Activated naive CD8-positive, alpha-beta T cell treated with anti-CD3 and anti-CD28 coated beads, Interleukin-2, amount 50 U/mL, for 24 hours (primary cell): ENCODE measurements around the gene PRAMEF17.
A peak's percentile ranks its signal among the peaks of the same experiment; 100 is the strongest.
"Not testable (repeated sequence)": the region's sequence is repeated elsewhere in the genome, so short reads cannot be mapped to it uniquely, and the experiment has no call there.

Experiments
- ATAC-seq: fragments of 150-1000 bp; cut with Tn5 transposase; one replicate; pipeline ENCODE4 v1.10.0; 2021
- DNase-seq: peaks from one replicate; pipeline ENCODE4 v3.0.0; 2021
- H3K27ac Mint-ChIP-seq: one replicate; pipeline ENCODE4 v1.8.0; 2021; ENCODE audit warnings: mild to moderate bottlenecking, mixed read lengths
- H3K27me3 Mint-ChIP-seq: one replicate; pipeline ENCODE4 v1.8.0; 2021; ENCODE audit warnings: mixed read lengths
- H3K36me3 Mint-ChIP-seq: one replicate; pipeline ENCODE4 v1.8.0; 2021; ENCODE audit warnings: low read depth, mixed read lengths
- H3K4me1 Mint-ChIP-seq: one replicate; pipeline ENCODE4 v1.8.0; 2021; ENCODE audit warnings: mixed read lengths
- H3K4me3 Mint-ChIP-seq: one replicate; pipeline ENCODE4 v1.8.0; 2021; ENCODE audit warnings: mild to moderate bottlenecking, moderate library complexity, mixed read lengths
- H3K9me3 Mint-ChIP-seq: one replicate; pipeline ENCODE4 v1.8.0; 2021; ENCODE audit warnings: mixed read lengths

The PRAMEF17 gene

DNA sequence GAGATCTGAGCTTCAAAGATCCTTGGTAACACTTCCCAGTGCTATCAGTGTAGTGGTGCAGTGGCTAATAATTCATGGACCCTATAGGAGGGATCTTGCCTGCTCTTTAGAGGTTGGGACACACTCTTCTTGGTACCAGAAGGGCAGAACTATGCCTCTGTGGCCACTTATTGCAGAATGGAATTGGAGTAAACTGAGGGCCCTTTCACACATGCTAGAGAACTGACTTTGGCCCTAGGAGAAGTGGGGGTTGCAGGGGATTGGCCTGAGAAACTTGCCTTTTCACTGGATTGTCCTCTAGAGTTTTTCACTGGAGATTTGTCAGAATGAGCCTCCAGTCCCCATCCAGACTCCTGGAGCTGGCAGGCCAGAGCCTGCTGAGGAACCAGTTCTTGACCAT lies at the start of gene PRAMEF17:
Gene PRAMEF17, plus strand, starts transcription at position 301 of the 400 bp plus-strand sequence. Its CDS starts 26 bp downstream, at position 327.
- not testable (repeated sequence) for DNase-seq, H3K9me3 Mint-ChIP-seq, ATAC-seq, H3K4me3 Mint-ChIP-seq, H3K4me1 Mint-ChIP-seq, H3K27ac Mint-ChIP-seq, H3K27me3 Mint-ChIP-seq, H3K36me3 Mint-ChIP-seq

GRCh38 chr1:13342496-13342895 lies 46.9 kb upstream of the PRAMEF17 start:
- H3K4me3 Mint-ChIP-seq: not testable (repeated sequence)

DNA sequence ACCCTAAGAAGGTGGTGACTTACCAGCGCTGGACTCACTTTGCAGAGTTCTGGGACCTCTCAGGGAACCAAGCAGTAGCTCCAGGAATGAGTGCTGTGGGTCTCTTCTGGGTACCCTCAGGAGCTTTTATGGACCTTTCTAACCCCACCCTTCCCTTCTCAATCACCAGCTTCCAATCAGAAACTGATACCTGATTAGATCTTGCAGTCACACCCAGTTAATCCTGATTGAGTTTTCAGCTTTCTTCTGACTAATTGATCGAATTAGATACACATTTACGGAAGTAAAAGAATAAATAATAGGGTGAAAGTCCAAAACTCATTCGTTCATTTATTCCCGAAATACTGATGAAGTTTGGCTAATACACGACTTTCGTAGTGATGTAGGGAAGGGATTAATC lies 42.4 kb upstream of the PRAMEF17 start, which contains the start of gene PRAMEF14:
Gene PRAMEF14, minus strand, starts transcription at position 101 of the 400 bp plus-strand sequence. CDS start 1,820 bp downstream, outside the sequence.
- H3K9me3 Mint-ChIP-seq, H3K4me1 Mint-ChIP-seq, DNase-seq, H3K27ac Mint-ChIP-seq, H3K4me3 Mint-ChIP-seq, H3K36me3 Mint-ChIP-seq, H3K27me3 Mint-ChIP-seq, ATAC-seq: not testable (repeated sequence)

More at GRCh38 chr1:13342496-13342895, 46.9 kb upstream of the PRAMEF17 start:
- not testable (repeated sequence) for H3K9me3 Mint-ChIP-seq, H3K4me1 Mint-ChIP-seq, H3K36me3 Mint-ChIP-seq, H3K27me3 Mint-ChIP-seq, ATAC-seq, DNase-seq, H3K27ac Mint-ChIP-seq

DNA sequence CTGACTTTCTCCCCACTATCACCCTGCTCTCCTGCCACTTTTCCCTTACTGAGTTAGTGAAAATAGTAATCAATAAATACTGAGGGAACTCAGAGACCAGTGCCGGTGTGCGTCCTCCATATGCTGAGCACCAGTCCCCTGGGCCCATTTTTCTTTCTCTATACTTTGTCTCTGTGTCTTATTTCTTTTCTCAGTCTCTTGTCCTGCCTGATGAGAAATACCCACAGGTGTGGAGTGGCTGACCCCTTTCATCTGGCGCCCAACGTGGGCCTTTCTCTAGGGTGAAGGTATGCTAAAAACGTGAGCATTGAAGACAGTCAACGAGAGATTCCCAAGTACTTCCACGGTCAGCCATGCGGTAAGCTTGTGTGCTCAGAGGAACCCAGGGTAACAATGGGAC lies 36.0 kb upstream of the PRAMEF17 start:
- not testable (repeated sequence) for H3K4me1 Mint-ChIP-seq, ATAC-seq, H3K9me3 Mint-ChIP-seq, H3K27ac Mint-ChIP-seq, H3K27me3 Mint-ChIP-seq, H3K36me3 Mint-ChIP-seq, H3K4me3 Mint-ChIP-seq
- peak; percentile 13 for DNase-seq

- H3K4me3 Mint-ChIP-seq, H3K9me3 Mint-ChIP-seq, H3K36me3 Mint-ChIP-seq, DNase-seq, H3K27ac Mint-ChIP-seq, H3K27me3 Mint-ChIP-seq, ATAC-seq, H3K4me1 Mint-ChIP-seq: not testable (repeated sequence)
Observed at GRCh38 chr1:13354475-13354874, 35.0 kb upstream of the PRAMEF17 start.

DNA sequence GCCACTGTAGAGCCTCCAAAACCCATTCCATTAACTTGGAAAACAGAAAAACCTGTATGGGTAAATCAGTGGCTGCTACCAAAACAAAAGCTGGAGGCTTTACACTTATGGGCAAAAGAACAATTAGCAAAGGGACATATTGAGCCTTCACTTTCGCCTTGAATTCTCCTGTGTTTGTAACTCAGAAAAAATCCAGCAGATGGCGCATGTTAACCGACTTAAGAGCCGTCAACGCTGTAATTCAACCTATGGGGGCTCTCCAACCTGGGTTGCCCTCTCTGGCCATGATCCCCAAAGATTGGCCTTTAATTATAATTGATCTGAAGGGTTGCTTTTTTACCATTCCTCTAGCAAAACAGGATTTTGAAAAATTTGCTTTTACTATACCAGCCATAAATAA lies 32.7 kb upstream of the PRAMEF17 start:
- H3K4me3 Mint-ChIP-seq: not testable (repeated sequence)

GRCh38 chr1:13362364-13362763 lies 27.1 kb upstream of the PRAMEF17 start:
- not testable (repeated sequence) for H3K9me3 Mint-ChIP-seq, H3K4me3 Mint-ChIP-seq, H3K27ac Mint-ChIP-seq, H3K27me3 Mint-ChIP-seq, H3K4me1 Mint-ChIP-seq, DNase-seq, H3K36me3 Mint-ChIP-seq, ATAC-seq

More for the DNA sequence above, 32.7 kb upstream of the PRAMEF17 start:
- H3K36me3 Mint-ChIP-seq, H3K27me3 Mint-ChIP-seq, H3K4me1 Mint-ChIP-seq, ATAC-seq, H3K9me3 Mint-ChIP-seq, H3K27ac Mint-ChIP-seq: not testable (repeated sequence)
- DNase-seq: peak; percentile 33

DNA sequence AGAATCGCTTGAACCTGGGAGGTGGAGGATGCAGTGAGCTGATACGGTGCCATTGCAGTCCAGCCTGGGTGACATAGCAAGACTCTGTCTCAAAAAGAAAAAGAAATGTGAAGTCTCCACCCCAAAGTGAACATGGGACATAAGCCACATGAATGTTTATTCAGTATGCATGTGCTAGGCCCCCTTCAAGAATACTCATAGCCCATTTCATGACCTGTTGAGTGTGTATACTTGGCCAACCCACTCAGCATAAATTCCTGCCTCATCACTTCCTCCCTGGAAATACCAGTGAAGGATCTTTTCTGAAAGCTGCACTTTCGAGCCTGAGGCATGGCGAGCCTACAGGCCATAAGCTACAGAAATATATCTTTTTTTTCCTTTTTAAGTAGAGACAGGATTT lies 24.5 kb upstream of the PRAMEF17 start:
- H3K4me3 Mint-ChIP-seq: not testable (repeated sequence)

GRCh38 chr1:13366536-13366935 lies 22.9 kb upstream of the PRAMEF17 start:
- H3K4me3 Mint-ChIP-seq, H3K4me1 Mint-ChIP-seq, DNase-seq, H3K27me3 Mint-ChIP-seq, H3K27ac Mint-ChIP-seq, ATAC-seq, H3K9me3 Mint-ChIP-seq, H3K36me3 Mint-ChIP-seq: not testable (repeated sequence)

More for the DNA sequence above, 24.5 kb upstream of the PRAMEF17 start:
- DNase-seq, H3K36me3 Mint-ChIP-seq, H3K9me3 Mint-ChIP-seq, H3K27ac Mint-ChIP-seq, ATAC-seq, H3K4me1 Mint-ChIP-seq, H3K27me3 Mint-ChIP-seq: not testable (repeated sequence)

GRCh38 chr1:13368544-13368943 lies 20.9 kb upstream of the PRAMEF17 start:
- not testable (repeated sequence) for H3K27ac Mint-ChIP-seq, H3K27me3 Mint-ChIP-seq, H3K9me3 Mint-ChIP-seq, H3K4me1 Mint-ChIP-seq, H3K4me3 Mint-ChIP-seq, H3K36me3 Mint-ChIP-seq, ATAC-seq
- peak; percentile 26 for DNase-seq

DNA sequence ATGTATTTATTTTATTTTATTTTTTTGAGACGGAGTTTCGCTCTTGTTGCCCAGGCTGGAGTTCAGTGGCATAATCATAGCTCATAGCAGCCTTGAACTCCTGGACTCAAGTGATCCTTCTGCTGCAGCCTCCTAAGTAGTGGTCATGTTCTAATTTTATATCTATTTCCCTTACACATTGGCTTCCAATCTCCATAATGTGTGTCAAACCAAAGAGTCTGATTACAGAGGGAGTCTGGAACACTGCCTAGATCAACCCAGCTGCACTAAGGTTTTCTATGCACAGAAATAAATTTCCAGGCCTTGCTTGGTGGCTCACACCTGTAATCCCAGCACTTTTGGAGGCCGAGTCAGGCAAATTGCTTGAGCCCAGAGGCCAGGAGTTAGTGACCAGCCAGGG lies 10.4 kb upstream of the PRAMEF17 start:
- H3K27me3 Mint-ChIP-seq, ATAC-seq, H3K27ac Mint-ChIP-seq, DNase-seq, H3K4me1 Mint-ChIP-seq, H3K9me3 Mint-ChIP-seq, H3K4me3 Mint-ChIP-seq, H3K36me3 Mint-ChIP-seq: not testable (repeated sequence)

DNA sequence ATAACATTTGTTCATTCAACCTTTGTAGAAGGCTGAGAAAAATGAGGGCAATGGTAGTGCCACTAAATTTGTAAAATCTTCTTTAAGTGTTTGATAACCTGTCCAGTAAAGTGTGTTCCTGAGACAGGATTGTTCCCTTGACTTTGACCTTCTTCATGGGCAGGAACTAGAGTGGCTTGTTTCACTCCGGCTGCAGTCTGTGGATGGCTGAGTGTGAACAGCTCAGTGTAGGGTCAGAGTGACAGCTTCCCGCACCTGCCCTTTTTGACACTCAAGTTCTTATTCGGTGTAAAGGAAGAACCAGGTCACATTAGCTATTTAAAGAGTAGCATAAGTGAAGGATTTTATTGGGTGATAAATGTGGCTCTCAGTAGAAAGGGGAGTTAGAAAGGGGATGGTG lies 9.1 kb upstream of the PRAMEF17 start:
- not testable (repeated sequence) for H3K4me1 Mint-ChIP-seq, ATAC-seq, H3K27ac Mint-ChIP-seq, H3K36me3 Mint-ChIP-seq, H3K27me3 Mint-ChIP-seq, H3K4me3 Mint-ChIP-seq, DNase-seq, H3K9me3 Mint-ChIP-seq

DNA sequence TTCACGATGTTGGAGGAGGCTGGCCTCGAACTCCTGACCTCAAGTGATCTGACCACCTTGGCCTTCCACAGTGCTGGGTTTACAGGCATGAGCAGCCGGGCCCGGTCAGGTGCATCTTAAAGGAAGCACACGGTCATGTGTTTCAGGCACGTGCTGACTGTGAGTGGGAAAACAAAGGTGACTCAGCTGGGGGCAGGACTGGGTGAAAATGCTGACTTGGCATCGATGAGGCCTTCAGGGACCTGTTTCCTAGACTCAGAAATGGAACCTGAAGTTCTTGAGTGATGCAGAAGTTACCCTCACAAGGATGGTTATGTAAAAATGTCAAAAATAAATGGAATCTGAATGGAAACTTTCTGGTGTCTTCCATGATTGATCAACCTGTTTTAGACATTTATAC lies 3.6 kb downstream of the PRAMEF17 start:
- H3K27me3 Mint-ChIP-seq, H3K9me3 Mint-ChIP-seq, H3K4me1 Mint-ChIP-seq, H3K27ac Mint-ChIP-seq, H3K36me3 Mint-ChIP-seq, ATAC-seq, DNase-seq, H3K4me3 Mint-ChIP-seq: not testable (repeated sequence)

DNA sequence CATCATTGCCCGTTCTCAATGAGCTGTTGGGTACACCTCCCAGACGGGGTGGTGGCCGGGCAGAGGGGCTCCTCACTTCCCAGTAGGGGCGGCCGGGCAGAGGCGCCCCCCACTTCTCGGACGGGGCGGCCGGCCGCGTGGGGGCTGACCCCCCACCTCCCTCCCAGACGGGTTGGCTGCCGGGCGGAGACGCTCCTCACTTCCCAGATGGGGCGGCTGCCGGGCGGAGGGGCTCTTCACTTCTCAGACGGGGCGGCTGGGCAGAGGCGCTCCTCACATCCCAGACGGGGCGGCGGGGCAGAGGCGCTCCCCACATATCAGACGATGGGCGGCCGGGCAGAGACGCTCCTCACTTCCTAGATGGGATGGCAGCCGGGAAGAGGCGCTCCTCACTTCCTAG lies 5.3 kb downstream of the PRAMEF17 start:
- ATAC-seq, H3K9me3 Mint-ChIP-seq, H3K27ac Mint-ChIP-seq, H3K4me1 Mint-ChIP-seq, H3K36me3 Mint-ChIP-seq, H3K4me3 Mint-ChIP-seq, H3K27me3 Mint-ChIP-seq, DNase-seq: not testable (repeated sequence)

DNA sequence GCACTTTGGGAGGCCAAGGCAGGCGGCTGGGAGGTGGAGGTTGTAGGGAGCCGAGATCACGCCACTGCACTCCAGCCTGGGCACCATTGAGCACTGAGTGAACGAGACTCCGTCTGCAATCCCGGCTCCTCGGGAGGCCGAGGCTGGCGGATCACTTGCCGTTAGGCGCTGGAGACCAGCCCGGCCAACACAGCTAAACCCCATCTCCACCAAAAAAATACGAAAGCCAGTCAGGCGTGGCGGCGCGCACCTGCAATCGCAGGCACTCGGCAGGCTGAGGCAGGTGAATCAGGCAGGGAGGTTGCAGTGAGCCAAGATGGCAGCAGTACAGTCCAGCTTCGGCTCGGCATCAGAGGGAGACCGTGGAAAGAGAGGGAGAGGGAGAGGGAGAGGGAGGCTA lies 5.9 kb downstream of the PRAMEF17 start:
- H3K9me3 Mint-ChIP-seq, DNase-seq, H3K27ac Mint-ChIP-seq, H3K36me3 Mint-ChIP-seq, H3K4me1 Mint-ChIP-seq, H3K27me3 Mint-ChIP-seq, ATAC-seq, H3K4me3 Mint-ChIP-seq: not testable (repeated sequence)

GRCh38 chr1:13407811-13408210 lies 18.4 kb downstream of the PRAMEF17 start:
- H3K4me3 Mint-ChIP-seq: no peak overlapping the region
- ATAC-seq (no peak), DNase-seq (no peak)
- peaks cover 5% of the 10 kb centered on the region for H3K27me3 Mint-ChIP-seq
- peaks cover 4% of the 10 kb centered on the region for H3K9me3 Mint-ChIP-seq
- no peaks in the 10 kb centered on the region for H3K36me3 Mint-ChIP-seq
- H3K4me1 Mint-ChIP-seq: no peaks in the 10 kb centered on the region
- no peak overlapping the region for H3K27ac Mint-ChIP-seq
